Measurements from ENCODE around the gene FBXO44. TPM values are rescaled to one million over a fixed set of nuclear protein-coding genes. Genes with fewer than 3 reads are reported as not detected.

FBXO44 gene
- total RNA-seq, 1 experiment from 2014 or later = 60.9 TPM

GRCh38 chr1:11695861-11696260 is 41.2 kb downstream of the FBXO44 start:
- BruUV-seq (replicated peaks) = no TSS peak
- H3K9ac ChIP-seq (ENCODE audit: low read length) = no peak overlapping the region
- peaks cover 21 to 31% of the 10 kb centered on the region in 2 experiments for H3K4me1 ChIP-seq (ENCODE audit: control insufficient read depth in 1 of 2, insufficient read depth in 2 of 2, low read length in 2 of 2)
- H3K9me3 ChIP-seq (ENCODE audit: control insufficient read depth in 1 of 2, insufficient read depth in 1 of 2, low read depth in 1 of 2, low read length in 2 of 2) = no peaks in the 10 kb centered on the region
- H2AFZ ChIP-seq (ENCODE audit: low read depth, low read length, poor library complexity, severe bottlenecking) = no peak overlapping the region
- H3K27ac ChIP-seq (ENCODE audit: low read depth, low read length) = no peak overlapping the region
- no peaks in the 10 kb centered on the region for H3K36me3 ChIP-seq (ENCODE audit: control insufficient read depth in 1 of 2, insufficient read depth in 2 of 2, low read length in 2 of 2)
- no peak overlapping the region for H3K4me2 ChIP-seq (ENCODE audit: low read length)
- H4K20me1 ChIP-seq (ENCODE audit: insufficient read depth) = no peaks in the 10 kb centered on the region
- TF ChIP-seq FOSL1 (IDR thresholded peaks at IDR 0.05; ENCODE audit: low read depth) (no peak), CBX3 (IDR thresholded peaks at IDR 0.05; ENCODE audit: low read depth) (no peak), ELF1 (IDR thresholded peaks at IDR 0.05; ENCODE audit: borderline replicate concordance, low read depth) (no peak), POLR2AphosphoS5 (IDR thresholded peaks at IDR 0.05; ENCODE audit: low read depth, low read length) (no peak), SIN3A (IDR thresholded peaks at IDR 0.05; ENCODE audit: low read depth) (no peak), ZFX (IDR thresholded peaks at IDR 0.05) (no peak), POLR2A (IDR thresholded peaks at IDR 0.05; ENCODE audit: borderline replicate concordance, extremely low read depth, insufficient read depth, insufficient read length) (no peak), ZBTB33 (IDR thresholded peaks at IDR 0.05; ENCODE audit: extremely low read depth, insufficient replicate concordance, low read length) (no peak), RAD21 (IDR thresholded peaks at IDR 0.05; ENCODE audit: low read depth) (no peak), MAX (IDR thresholded peaks at IDR 0.05) (no peak), CEBPB (IDR thresholded peaks at IDR 0.05; ENCODE audit: low read depth) (no peak), EGR1 (IDR thresholded peaks at IDR 0.05; ENCODE audit: low read depth) (no peak), SP1 (IDR thresholded peaks at IDR 0.05; ENCODE audit: low read depth) (no peak), CTCF (IDR thresholded peaks at IDR 0.05 in 2 of 3, conservative IDR thresholded peaks at IDR 0.05 in 1 of 3; ENCODE audit: borderline replicate concordance in 1 of 3, insufficient read depth in 1 of 3, low read depth in 2 of 3, low read length in 2 of 3) (no peak), SRF (IDR thresholded peaks at IDR 0.05; ENCODE audit: low read depth) (no peak), EZH2phosphoT487 (IDR thresholded peaks at IDR 0.05; ENCODE audit: borderline replicate concordance) (no peak), ZNF274 (IDR thresholded peaks at IDR 0.05; ENCODE audit: low read depth, low read length) (no peak), ATF3 (IDR thresholded peaks at IDR 0.05) (no peak), JUND (IDR thresholded peaks at IDR 0.05) (no peak)
- DNase-seq (ENCODE audit: low read depth, low spot score) (no peak), ATAC-seq (no peak)
- ChIA-PET RAD21 (ENCODE audit: low non-redundant PET in 1 of 2, low total read pairs in 2 of 2, uncharacterized antibody in 2 of 2, unreplicated experiment in 2 of 2) (no interaction called here), POLR2A (no interaction called here), CTCF (interaction anchor here (0.6 to 1.5 kb wide), 2 partner anchors 15 to 423 kb away, joined by 3 read pairs; no protein-coding TSS in a partner anchor)
- H3K27me3 ChIP-seq (ENCODE audit: insufficient read depth, low read length) = peaks cover 17% of the 10 kb centered on the region; the same call in 1 of the 2 replicates
- H3K9me2 ChIP-seq (ENCODE audit: insufficient read depth) = no peaks in the 10 kb centered on the region
- H3K79me2 ChIP-seq (ENCODE audit: insufficient read depth, low read length) = no peaks in the 10 kb centered on the region
- intact Hi-C loops (cut with micrococcal nuclease) = no loop called here
- no peak overlapping the region for H3K4me3 ChIP-seq (replicated peaks in 1 of 2; ENCODE audit: low read depth in 1 of 2, low read length in 2 of 2)
